Bone marrow (tissue), 2 donors: ENCODE results near the gene NCKAP5.
"Not testable (repeated sequence)": the region's sequence is repeated elsewhere in the genome, so short reads cannot be mapped to it uniquely, and the experiment has no call there.

Experiments used
- DNase-seq, 2 donors: peaks; one replicate each; lab custom pipeline; 2025; lab: John Stamatoyannopoulos, UW

NCKAP5 gene

GRCh38 chr2:133497270-133497893 lies 70.9 kb downstream of the NCKAP5 start:
- DNase-seq = no peak

- DNase-seq = no peak
Observed at GRCh38 chr2:133496501-133497269, 71.6 kb downstream of the NCKAP5 start.

- no peak for DNase-seq
Observed at GRCh38 chr2:133495226-133495625, 73.0 kb downstream of the NCKAP5 start.

DNA sequence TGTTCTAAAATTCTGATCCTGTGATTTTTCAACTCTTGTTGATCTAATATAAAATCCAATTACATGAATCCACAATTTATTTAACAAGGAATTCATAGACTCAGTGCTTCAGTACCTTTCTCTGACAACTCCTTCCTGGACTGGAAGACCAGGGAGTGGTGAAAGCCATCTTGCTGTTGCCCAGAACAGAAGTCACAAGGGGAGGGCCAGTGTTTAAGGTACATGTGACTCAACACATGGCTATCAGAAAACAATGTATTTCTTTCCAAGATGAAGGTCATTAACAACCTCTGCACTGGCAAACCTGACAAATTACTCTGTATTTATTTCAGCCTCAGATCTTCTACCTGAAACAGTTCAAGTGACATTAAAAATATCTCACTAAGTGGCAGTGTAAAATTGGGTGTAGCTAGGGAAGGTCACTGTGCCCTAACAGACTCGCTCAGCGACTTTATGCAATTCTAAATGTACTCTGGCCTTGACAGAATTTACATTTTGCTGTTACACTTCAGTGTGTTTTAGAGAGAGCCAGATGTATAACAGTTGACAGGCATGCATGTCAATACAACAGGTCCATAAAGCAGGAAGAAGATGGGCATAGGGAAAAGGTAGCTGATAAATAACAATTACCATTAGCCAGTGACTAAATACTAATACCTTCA lies 75.4 kb downstream of the NCKAP5 start:
- DNase-seq = no peak

GRCh38 chr2:133490411-133490980 lies 77.8 kb downstream of the NCKAP5 start:
- no peak for DNase-seq

GRCh38 chr2:133489641-133490410 lies 78.4 kb downstream of the NCKAP5 start:
- DNase-seq = no peak

GRCh38 chr2:133489146-133489545 lies 79.1 kb downstream of the NCKAP5 start:
- no peak for DNase-seq

GRCh38 chr2:133486771-133487191 lies 81.5 kb downstream of the NCKAP5 start:
- DNase-seq = no peak

- no peak for DNase-seq
Observed at GRCh38 chr2:133485868-133486267, 82.4 kb downstream of the NCKAP5 start.

- DNase-seq = no peak
Observed at GRCh38 chr2:133484784-133485183, 83.5 kb downstream of the NCKAP5 start.

DNA sequence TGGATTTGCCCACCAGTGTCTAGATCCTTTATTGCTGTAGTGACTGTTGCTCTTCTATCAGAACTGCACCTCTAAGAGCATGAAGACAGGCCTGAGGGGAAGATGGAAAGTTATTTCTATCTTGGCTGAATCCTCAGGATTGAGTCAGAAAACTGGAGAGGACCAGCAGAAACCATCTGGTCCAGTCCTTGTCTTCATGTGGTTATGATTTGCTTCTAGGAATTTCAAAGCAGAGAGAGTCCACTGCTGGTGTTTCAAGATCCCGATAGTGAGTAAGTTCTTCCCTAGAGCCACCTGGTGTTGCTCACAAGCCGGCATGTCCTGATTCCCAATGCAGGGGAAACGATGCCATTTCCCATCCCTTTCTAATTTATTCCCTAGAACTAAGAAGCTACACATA lies 84.2 kb downstream of the NCKAP5 start:
- no peak for DNase-seq

GRCh38 chr2:133483181-133483580 lies 85.1 kb downstream of the NCKAP5 start:
- DNase-seq = no peak

GRCh38 chr2:133480707-133481429 lies 87.4 kb downstream of the NCKAP5 start:
- no peak for DNase-seq

DNA sequence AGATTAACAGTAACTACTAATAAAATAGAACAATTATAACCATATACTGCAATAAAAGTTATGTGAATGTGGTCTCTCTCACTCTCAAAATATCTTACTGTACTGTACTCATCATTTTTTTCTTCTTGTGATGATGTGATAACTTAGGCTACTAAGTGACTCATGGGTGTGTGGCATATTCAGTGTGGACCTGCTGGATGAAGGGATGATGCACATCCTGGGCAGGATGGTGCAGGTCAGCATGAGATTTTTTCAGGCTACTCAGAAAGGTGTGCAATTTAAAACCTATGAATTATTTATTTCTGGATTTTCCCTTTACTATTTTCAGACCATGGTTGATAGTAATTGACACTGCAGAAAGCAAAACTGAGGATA lies 90.7 kb downstream of the NCKAP5 start:
- no peak for DNase-seq

DNA sequence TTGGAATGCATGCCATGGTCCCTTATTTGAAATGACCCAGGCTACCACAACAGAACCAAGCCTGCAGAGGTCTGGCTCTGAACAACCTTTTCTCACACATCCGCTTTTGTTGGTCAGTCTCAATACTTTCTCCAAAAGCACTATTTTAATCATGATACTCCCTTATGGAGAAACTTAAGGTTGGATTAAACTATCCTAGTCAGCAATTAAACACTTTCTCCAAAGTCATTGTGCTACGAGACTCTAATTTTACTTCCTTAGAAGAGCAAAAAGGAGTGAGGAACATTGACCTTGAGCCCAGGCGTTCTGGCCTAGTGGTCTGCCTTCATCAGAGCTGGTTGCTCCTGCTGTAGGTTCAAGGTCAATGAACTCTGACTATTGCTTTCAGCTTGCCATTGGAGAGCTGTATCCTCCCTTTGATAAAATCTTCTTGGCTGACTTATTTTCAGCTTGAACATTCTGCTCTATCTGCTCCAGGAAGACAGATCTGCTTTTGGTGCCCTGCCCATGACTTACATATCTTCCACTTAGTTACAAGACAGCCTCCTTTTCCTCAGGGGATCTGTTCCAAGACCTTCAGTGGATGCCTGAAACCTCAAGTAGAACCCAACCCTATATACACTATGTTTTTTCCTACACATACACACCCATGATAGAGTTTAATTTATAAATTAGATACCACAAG lies 91.2 kb downstream of the NCKAP5 start:
- no peak for DNase-seq

- DNase-seq = no peak
Observed at GRCh38 chr2:133476286-133476685, 92.0 kb downstream of the NCKAP5 start.

DNA sequence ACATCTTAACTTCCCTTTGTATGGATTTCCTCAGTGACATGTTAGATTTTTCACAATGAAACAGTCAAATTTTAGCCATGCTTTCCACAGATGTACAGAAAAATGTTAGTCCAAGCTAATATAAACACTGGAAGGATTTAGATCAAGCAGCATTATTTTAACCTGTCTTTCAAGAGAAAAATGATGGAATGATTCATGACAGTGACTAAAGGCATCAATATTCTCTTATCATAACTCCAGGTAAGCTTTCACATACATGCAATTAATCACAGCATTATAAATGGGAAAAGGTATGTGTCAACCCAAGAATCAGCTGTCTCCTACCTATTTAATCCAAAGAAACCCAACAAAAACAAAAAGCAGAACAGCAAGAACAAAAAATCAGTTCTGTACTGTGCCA lies 92.7 kb downstream of the NCKAP5 start:
- no peak for DNase-seq

GRCh38 chr2:133470446-133470845 lies 97.8 kb downstream of the NCKAP5 start:
- not testable (repeated sequence) for DNase-seq

DNA sequence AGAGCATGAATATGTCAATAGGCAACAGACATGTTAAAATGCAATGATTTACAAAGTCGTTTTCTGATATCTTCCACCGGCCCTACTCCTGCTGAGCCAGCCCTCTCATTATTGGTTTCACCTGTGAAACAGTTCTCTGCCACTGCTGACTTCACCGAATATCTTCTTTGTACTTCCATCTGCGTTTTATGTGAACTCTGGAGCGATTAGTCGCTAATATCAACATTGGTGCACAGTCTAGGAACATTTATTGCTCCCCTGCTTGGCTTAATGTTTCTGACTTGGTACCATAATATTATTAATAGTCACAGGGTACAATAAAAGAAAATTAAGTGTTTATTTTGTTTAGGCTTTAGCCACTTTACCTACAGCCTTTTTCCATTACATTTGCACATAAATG lies 105.5 kb downstream of the NCKAP5 start:
- DNase-seq = no peak

DNA sequence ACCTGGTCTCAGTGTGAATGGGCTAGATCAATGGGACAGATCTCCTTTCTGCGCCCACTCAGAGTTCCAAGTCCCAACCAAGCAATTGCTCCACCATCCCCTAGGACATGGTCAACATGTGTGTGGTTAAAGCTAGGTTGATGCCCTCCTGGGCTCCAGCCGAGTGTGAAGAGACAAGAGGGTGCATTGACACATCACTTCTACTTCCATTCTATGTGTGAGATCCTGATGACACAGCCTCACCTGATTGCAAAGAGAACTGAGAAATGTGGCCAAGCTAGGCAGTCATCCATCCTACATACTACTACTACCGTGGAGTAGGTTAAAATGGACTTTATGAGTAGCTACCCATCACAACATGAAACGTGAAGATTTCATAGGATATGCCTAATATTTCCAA lies 106.8 kb downstream of the NCKAP5 start:
- DNase-seq = no peak

- no peak for DNase-seq
Observed at GRCh38 chr2:133459590-133459989, 108.7 kb downstream of the NCKAP5 start.
